GM12891 (cell line): Measurements from ENCODE around the gene MYF5.

ENCODE experiments used
- POLR2A ChIP-seq: IDR thresholded peaks from 2 replicates; pipeline ENCODE4 v1.6.1; 2011; ENCODE audit warnings: low read depth, low read length, control low read depth
- POLR2AphosphoS5 ChIP-seq: IDR thresholded peaks from 2 replicates; pipeline ENCODE4 v1.6.1; 2011; ENCODE audit warnings: low read depth, low read length, control low read depth
- POU2F2 ChIP-seq: IDR thresholded peaks from 2 replicates; pipeline ENCODE4 v1.6.1; 2011; ENCODE audit warnings: low read depth, mild to moderate bottlenecking, control low read depth, low read length, moderate library complexity
- TAF1 ChIP-seq: IDR thresholded peaks from 2 replicates; pipeline ENCODE4 v1.6.1; 2011; ENCODE audit warnings: low read depth, low read length, control low read depth

GRCh38 chr12:80690090-80690489 is 26.6 kb upstream of the MYF5 start:
- TF ChIP-seq POLR2A (no peak), POU2F2 (no peak), POLR2AphosphoS5 (no peak), TAF1 (no peak)
